HG03354 (cell line): ENCODE measurements around the gene IDUA.

Experiments
- ATAC-seq: cut with Tn5 transposase; IDR thresholded peaks from one replicate; pipeline ENCODE4 v1.9.1; 2021; ENCODE audit warnings: mild to moderate bottlenecking; ENCODE audit not compliant: unreplicated experiment, poor library complexity, severe bottlenecking

Gene IDUA

DNA sequence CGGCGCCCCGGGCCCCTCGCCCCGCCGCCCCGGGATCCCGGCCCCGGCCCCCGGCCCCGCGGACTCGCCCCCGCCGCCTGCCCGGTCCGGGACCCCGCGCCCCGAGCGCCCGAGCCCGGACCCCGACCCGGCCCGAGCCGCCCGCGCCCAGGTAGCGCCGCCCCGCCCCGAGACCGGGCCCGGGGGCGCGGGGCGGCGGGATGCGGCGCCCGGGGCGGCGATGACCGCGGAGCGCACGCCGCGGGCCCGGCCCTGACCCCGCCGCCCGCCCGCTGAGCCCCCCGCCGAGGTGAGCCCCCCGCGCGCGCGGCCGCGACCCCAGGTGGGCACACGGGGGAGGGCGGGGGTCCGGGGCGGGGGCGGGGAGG is 24.8 kb downstream of the IDUA start:
- no peak for ATAC-seq

DNA sequence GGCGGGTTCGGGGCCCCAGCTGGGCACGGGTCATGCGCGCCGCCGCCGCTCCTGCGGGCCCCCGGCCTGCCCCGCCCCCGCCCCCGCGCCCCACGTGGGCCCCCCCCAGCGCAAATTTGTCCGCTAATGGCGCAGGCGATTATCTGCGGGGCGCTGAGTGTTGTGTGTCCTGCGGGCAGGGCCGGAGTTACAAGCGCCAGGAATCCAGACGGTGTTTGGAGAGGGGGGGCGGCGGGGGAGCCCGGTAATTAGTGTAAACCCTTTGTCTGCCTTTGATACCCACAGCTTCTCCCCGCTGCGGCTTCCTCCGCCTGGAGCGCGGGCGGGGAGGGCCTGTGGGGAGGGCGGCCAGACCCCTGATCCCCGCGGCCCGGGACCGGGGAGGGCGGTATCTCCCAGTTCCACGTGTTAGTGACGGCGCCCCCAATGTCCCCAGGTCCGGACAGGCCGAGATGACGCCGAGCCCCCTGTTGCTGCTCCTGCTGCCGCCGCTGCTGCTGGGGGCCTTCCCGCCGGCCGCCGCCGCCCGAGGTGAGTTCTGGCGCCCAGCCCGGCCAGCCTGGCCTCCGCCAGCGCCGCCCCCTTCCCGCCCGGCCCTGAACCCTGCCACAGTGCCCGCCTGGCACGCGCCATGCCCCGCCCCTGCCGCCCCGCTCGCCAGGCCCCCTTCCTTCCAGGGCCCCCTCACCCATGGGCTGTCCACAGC is 25.3 kb downstream of the IDUA start:
- no peak for ATAC-seq

GRCh38 chr4:1013225-1014073 is 26.6 kb downstream of the IDUA start:
- ATAC-seq = no peak

DNA sequence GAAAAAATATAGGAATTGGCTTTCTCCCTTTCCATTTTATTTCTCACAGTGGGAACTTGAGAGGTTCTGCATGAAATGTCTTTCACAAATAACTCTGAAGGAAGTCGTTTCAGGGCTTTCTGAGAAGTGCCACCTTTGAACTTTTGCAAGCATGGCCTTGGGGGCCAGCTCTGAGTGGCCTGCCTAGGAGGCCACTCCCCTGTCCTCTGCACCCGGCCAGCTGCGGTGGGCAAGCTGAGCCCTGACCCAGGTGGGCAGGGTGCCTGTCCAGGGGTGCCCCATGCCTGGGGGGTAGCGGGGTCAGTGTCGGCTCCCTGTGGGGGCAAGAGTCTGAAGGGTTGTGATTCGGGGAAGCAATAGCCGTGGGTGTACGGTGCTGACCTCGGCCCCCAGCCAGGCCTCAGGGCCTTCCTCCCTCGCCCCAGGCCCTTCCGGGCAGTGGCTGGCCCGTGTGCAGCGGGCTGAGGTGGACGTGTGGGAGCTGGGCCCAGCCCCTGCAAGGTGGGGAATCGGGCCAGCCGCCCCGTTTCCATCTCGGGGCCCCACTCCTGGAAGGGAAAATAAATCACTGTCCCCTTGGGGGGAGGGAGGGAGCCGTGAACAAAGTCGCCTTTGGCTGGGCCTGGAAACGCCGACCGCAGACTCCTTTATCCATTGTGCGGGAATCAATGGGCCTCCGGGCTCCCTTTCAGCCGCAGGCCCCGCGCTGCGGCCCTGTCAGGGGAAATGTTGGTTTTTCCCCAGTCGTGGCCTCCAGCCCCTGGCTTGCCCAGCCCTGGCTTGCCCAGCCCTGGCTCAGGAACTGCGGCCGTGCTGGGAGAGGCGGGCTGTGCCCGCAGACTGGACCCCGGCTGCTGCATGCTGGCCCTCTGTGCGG is 27.7 kb downstream of the IDUA start:
- ATAC-seq = no peak

- ATAC-seq = no peak
These were observed 28.3 kb downstream of the IDUA start for GRCh38 chr4:1015179-1015578.

- no peak for ATAC-seq
These were observed 28.9 kb downstream of the IDUA start for GRCh38 chr4:1015746-1016145.

DNA sequence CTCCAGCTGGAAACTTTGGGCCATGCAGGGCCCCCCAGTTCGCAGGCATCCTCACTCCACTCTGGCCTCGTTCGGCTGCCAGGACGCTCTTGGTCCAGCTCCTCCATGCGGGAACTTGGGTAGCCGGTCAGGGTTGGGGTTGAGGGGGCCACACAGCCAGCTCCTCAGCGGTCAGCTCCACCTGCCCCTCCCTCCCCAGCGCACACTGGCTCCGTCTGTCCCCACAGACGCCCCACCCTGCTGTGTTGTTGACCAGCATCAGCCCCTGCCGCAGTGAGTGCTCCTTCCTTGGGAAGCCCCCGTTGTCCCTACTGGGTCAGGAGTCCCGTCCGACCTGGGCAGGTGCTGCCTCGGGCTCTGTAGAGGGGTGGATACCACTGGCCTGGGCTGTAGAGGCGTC is 30.4 kb downstream of the IDUA start:
- ATAC-seq = no peak

GRCh38 chr4:1017706-1018105 is 30.9 kb downstream of the IDUA start:
- no peak for ATAC-seq

DNA sequence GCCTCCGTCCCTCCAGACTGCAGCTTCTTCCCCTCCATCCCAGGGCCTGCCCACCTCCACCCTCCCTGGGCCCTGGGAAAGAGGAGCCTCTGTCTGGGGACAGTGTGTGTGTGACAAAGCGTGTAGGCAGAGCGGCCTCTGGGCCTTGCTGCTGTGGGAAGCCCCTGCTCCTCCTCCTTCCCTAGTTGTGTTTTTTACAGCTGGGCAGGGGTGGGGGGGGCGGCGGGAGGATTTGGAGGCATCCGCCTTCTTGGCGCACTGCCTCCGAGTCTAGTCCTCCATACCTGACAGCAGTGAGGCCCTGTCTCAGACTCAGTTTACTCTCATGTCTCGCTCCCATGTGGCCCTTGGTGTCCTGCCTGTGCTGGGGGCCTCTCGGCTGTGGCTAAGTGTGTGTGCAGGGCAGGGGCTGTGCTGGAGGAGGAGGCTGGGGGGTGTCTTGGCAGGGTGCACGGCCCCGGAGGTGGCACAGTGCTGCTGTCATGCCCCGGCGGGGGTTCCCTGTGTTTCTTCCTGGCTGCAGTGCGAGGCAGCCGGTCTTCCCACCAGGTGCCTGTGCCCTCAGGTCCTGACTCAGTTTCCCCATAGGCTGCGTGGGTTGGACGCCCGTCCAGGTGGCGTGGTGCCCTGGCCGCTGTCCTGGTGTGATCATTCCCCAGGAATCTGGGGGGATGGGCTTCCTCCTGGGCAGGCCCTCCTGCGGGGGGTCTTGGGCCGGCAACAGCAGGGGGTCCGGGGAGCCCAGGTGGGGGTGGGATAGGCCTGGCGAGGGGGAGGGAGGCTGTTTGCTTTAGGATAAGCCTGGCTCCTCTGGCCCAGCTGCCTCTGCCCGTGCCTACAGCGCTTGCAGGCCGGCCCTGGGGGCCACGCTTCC is 31.5 kb downstream of the IDUA start:
- ATAC-seq = no peak

- no peak for ATAC-seq
These were observed 32.5 kb downstream of the IDUA start for GRCh38 chr4:1019320-1019719.

DNA sequence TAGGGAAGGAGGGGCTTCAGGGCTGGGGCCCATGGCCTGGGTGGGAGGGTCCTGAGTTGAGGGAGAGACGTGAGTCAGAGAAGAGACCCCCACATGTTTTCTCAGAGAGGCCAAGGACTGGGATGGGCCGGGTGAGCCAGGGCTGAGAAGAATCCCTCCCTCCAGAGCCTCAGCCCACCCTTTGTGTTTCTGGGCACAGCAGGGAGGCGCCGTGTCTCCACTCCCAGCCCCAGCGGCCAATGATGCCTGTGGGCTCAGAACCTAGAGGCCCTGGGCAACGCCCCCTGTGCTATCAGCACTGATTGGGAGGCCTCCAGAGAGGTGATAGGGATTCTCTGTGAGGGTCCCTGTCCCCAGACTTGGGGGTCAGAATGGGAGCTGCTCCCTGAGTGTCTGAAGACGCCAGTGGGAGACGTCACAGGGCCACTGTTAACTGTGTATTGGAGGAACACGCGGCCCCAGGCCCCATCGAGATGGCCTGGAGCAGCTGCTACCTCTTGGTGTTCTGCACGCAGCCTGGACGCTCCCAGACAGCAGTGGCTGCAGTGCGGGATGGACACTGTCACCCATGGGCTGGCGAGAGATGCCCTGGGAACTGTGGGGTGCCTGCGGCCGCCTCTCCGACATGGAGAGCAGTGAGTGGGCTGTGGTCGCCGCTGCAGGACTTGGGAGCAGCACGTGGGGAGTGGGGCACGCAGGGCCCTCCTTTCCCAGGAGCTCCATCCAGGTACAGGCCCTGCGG is 33.1 kb downstream of the IDUA start:
- ATAC-seq = no peak

DNA sequence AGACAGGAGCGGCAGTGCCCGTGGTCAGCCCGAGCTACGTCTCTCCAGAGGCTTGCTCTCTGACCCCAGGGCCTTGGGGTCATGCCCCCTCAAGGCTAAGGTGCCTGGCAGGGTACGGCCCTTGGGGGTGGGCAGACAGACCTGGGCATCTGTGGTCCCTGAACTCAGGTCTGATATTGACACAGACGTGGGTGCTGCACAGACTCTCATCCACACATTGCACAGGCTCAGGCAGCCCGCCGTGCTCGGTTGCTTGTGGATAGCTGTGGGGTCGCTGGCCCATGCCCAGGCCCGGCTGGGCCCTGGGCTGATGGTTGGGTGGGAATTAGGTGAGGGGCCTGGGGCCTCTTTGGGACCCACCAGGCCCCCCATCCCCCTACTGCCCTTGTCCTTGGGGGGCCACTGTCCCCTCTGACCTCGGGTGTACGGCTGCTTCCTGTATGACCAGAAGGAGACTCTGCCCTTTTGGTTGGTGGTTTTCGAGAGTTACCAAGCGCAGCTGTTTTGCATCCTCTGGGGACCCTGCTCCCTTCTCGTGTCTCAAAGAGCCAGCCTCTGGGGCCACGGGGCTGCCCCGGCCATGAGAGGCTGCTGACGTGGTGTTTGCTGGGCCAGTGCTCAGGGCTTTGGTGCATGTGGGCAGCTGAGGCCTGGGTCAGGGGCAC is 34.7 kb downstream of the IDUA start:
- peak; percentile 83 for ATAC-seq

DNA sequence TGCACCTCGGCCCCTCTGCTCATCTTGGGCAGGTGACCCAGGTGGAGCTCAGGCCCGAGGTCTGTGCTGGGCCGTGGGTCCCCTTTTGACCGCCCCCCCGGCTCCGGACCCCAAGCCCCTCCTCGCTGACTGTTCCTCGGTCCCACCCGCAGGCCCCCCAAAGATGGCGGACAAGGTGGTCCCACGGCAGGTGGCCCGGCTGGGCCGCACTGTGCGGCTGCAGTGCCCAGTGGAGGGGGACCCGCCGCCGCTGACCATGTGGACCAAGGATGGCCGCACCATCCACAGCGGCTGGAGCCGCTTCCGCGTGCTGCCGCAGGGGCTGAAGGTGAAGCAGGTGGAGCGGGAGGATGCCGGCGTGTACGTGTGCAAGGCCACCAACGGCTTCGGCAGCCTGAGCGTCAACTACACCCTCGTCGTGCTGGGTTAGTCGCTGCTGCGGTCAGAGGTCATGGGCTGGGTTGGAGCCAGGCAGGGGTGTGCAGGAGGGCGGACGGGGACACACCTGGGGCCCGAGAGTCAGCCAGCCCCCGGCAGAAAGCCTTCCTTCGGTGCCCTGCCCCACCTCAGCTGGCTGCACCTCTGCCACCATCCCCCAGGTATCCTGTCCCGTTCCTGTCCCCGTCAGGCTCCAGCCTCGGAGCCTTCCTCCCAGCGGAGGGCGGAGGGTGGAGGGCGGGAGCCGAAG is 35.4 kb downstream of the IDUA start:
- ATAC-seq = no peak

DNA sequence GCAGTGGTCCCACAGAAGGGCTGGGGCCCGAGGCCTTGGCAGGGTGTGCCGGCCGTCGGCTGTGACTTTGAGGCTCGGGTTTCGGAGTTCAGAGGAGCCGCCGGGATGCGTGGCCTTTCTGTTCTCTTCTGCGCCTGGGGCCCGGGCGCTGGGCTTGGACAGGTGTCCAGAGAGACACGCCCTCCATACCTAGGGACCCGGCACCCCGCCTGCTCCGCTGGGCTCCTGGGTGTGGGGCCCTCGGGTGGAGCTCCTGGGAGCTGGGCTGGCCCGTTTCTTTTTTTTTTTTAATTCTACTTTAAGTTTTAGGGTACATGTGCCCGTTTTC is 35.9 kb downstream of the IDUA start:
- no peak for ATAC-seq

GRCh38 chr4:1023075-1023640 is 36.3 kb downstream of the IDUA start:
- ATAC-seq = no peak

- ATAC-seq = no peak
These were observed 37.3 kb downstream of the IDUA start for GRCh38 chr4:1023895-1024740.
